Suprapubic skin (tissue), 4 donors: ENCODE results near the gene RSRC1. TPM values are rescaled to one million over a fixed set of nuclear protein-coding genes. Genes with fewer than 3 reads are reported as not detected.
A peak's percentile ranks its signal among the peaks of the same experiment; 100 is the strongest.
"Not testable (repeated sequence)": the region's sequence is repeated elsewhere in the genome, so short reads cannot be mapped to it uniquely, and the experiment has no call there.

Experiments used
- DNase-seq, 2 donors: peaks; one replicate each; pipeline ENCODE4 v3.0.0-alpha.2; 2019; ENCODE audit warnings: low spot score in 2 of 2
- H3K27ac ChIP-seq: fragments of 200-600 bp; sonication (generic); one replicate; pipeline ENCODE4 v1.5.1; 2019
- H3K27me3 ChIP-seq: fragments of 200-600 bp; sonication (generic); one replicate; pipeline ENCODE4 v1.5.1; 2019
- H3K36me3 ChIP-seq: fragments of 200-600 bp; sonication (generic); one replicate; pipeline ENCODE4 v1.5.1; 2019
- H3K4me1 ChIP-seq: fragments of 200-600 bp; sonication (generic); one replicate; pipeline ENCODE4 v1.5.1; 2019
- H3K4me3 ChIP-seq: fragments of 200-600 bp; sonication (generic); one replicate; pipeline ENCODE4 v1.5.1; 2019; ENCODE audit warnings: mild to moderate bottlenecking
- H3K9me3 ChIP-seq: fragments of 200-600 bp; sonication (generic); one replicate; pipeline ENCODE4 v1.5.1; 2019
- CTCF ChIP-seq, 2 donors: fragments of 200-600 bp in 1 of 2; fragments of 450-650 bp in 1 of 2; sonication (generic) in 1 of 2; IDR thresholded peaks; one replicate each; pipeline ENCODE4 v1.5.1; 2016 to 2019; ENCODE audit warnings: antibody characterized with exemption in 2 of 2, mild to moderate bottlenecking in 1 of 2, moderate library complexity in 1 of 2
- EP300 ChIP-seq: sonication (generic); formaldehyde crosslinking; IDR thresholded peaks from one replicate; pipeline ENCODE4 v1.6.1; 2017; ENCODE audit warnings: antibody characterized with exemption
- POLR2A ChIP-seq, 2 donors: fragments of 450-650 bp; IDR thresholded peaks; one replicate each; pipeline ENCODE4 v1.6.1; 2017; ENCODE audit warnings: antibody characterized with exemption in 2 of 2, mild to moderate bottlenecking in 2 of 2, moderate library complexity in 2 of 2
- POLR2AphosphoS5 ChIP-seq, 3 donors: sonication (generic); formaldehyde crosslinking; IDR thresholded peaks; one replicate each; pipeline ENCODE4 v1.6.1; 2017; ENCODE audit warnings: antibody characterized with exemption in 3 of 3
- WGBS: methylation state at CpG from one replicate; pipeline ENCODE4 v1.1.5; 2018; 5-methylcytosine and 5-hydroxymethylcytosine counted together
- total RNA-seq, 4 donors: library from RNA; depleted of rRNA; stranded (reverse); fragments of >200 nt; gene quantifications; one replicate each; pipeline ENCODE4 v1.1.0, GENCODE V29; 2016

The RSRC1 gene, protein sequence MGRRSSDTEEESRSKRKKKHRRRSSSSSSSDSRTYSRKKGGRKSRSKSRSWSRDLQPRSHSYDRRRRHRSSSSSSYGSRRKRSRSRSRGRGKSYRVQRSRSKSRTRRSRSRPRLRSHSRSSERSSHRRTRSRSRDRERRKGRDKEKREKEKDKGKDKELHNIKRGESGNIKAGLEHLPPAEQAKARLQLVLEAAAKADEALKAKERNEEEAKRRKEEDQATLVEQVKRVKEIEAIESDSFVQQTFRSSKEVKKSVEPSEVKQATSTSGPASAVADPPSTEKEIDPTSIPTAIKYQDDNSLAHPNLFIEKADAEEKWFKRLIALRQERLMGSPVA
- total RNA-seq, result 10 to 100 TPM; 20.4 to 33.2 (median 30.4) TPM

- TF ChIP-seq POLR2A (IDR thresholded peaks at IDR 0.05), result no peak
- no peak for TF ChIP-seq CTCF (IDR thresholded peaks at IDR 0.05)
- TF ChIP-seq EP300, result peak; percentile 34
- TF ChIP-seq POLR2AphosphoS5 (IDR thresholded peaks at IDR 0.05), result peak in 2 of 3 donors; percentile 14 to 40
- Histone ChIP-seq H3K4me1 (peaks cover 49% of the 10 kb centered on the region), H3K36me3 (no peaks in the 10 kb centered on the region), H3K4me3 (peak within 1 kb of the TSS; percentile 96), H3K27ac (peak within 1 kb of the TSS; percentile 83), H3K9me3 (no peaks in the 10 kb centered on the region), H3K27me3 (peaks cover 43% of the 10 kb centered on the region)
- under 1% methylated on average over 53 of the region's 57 CpGs for WGBS
- peak; percentile 85 to 92 for DNase-seq
These were observed at the start of gene RSRC1 for GRCh38 chr3:158109804-158110657. Gene RSRC1 (plus strand): TSS chr3:158110089. CDS start chr3:158122105, 12,016 bp downstream.

GRCh38 chr3:158065574-158065973 lies 44.3 kb upstream of the RSRC1 start:
- H3K36me3 ChIP-seq, H3K9me3 ChIP-seq, H3K4me1 ChIP-seq, DNase-seq, H3K27ac ChIP-seq, H3K4me3 ChIP-seq, H3K27me3 ChIP-seq: not testable (repeated sequence)
- WGBS, result 88% methylated on average over 2 of the region's 2 CpGs

- no peaks in the 10 kb centered on the region for H3K9me3 ChIP-seq
- no peaks in the 10 kb centered on the region for H3K4me1 ChIP-seq
- TF ChIP-seq POLR2A (IDR thresholded peaks at IDR 0.05) (no peak), CTCF (IDR thresholded peaks at IDR 0.05) (no peak), EP300 (no peak), POLR2AphosphoS5 (IDR thresholded peaks at IDR 0.05) (no peak)
- H3K4me3 ChIP-seq, result no peak overlapping the region
- H3K27ac ChIP-seq, result no peak overlapping the region
- DNase-seq, result no peak
- H3K27me3 ChIP-seq, result peaks cover 2% of the 10 kb centered on the region
- no peaks in the 10 kb centered on the region for H3K36me3 ChIP-seq
These were observed 37.1 kb upstream of the RSRC1 start for GRCh38 chr3:158072790-158073189.

- Histone ChIP-seq H3K9me3 (no peaks in the 10 kb centered on the region), H3K4me3 (no peak overlapping the region), H3K27ac (no peak overlapping the region), H3K27me3 (peaks cover 2% of the 10 kb centered on the region), H3K4me1 (no peaks in the 10 kb centered on the region), H3K36me3 (no peaks in the 10 kb centered on the region)
- no peak for DNase-seq
- no peak for TF ChIP-seq CTCF (IDR thresholded peaks at IDR 0.05)
- no peak for TF ChIP-seq POLR2A (IDR thresholded peaks at IDR 0.05)
- TF ChIP-seq POLR2AphosphoS5 (IDR thresholded peaks at IDR 0.05), result no peak
- TF ChIP-seq EP300, result no peak
- 79% methylated on average over 1 of the region's 1 CpG for WGBS
These were observed 35.3 kb upstream of the RSRC1 start for GRCh38 chr3:158074591-158074990.

GRCh38 chr3:158079599-158079998 lies 30.3 kb upstream of the RSRC1 start:
- DNase-seq, result no peak
- Histone ChIP-seq H3K9me3 (no peaks in the 10 kb centered on the region), H3K36me3 (no peaks in the 10 kb centered on the region), H3K27ac (no peak overlapping the region), H3K27me3 (peaks cover 2% of the 10 kb centered on the region), H3K4me1 (no peaks in the 10 kb centered on the region), H3K4me3 (no peak overlapping the region)
- 88% methylated on average over 1 of the region's 1 CpG for WGBS
- TF ChIP-seq POLR2A (IDR thresholded peaks at IDR 0.05) (no peak), CTCF (IDR thresholded peaks at IDR 0.05) (no peak)
